ENCODE results near the gene TTC13.
A peak's percentile ranks its signal among the peaks of the same experiment; 100 is the strongest.

The TTC13 gene

GRCh38 chr1:230919207-230919606, 59.5 kb downstream of the TTC13 start:
- Mint-ChIP-seq H3K9me3 (no peaks in the 10 kb centered on the region), H3K27ac (no peak overlapping the region), H3K4me1 (ENCODE audit: low read depth) (no peaks in the 10 kb centered on the region), H3K4me3 (no peak overlapping the region), H3K27me3 (ENCODE audit: low read depth) (no peaks in the 10 kb centered on the region), H3K36me3 (ENCODE audit: low read depth) (peaks cover 38% of the 10 kb centered on the region)
- DNase-seq (ENCODE audit: low spot score), result no peak

GRCh38 chr1:230917284-230918135, 61.2 kb downstream of the TTC13 start:
- Mint-ChIP-seq H3K4me3 (no peak overlapping the region), H3K27ac (no peak overlapping the region), H3K4me1 (ENCODE audit: low read depth) (no peaks in the 10 kb centered on the region), H3K27me3 (ENCODE audit: low read depth) (no peaks in the 10 kb centered on the region), H3K36me3 (ENCODE audit: low read depth) (peaks cover 37% of the 10 kb centered on the region), H3K9me3 (no peaks in the 10 kb centered on the region)
- DNase-seq (ENCODE audit: low spot score), result peak; percentile 54

GRCh38 chr1:230916587-230917283, 61.9 kb downstream of the TTC13 start:
- Mint-ChIP-seq H3K4me3 (no peak overlapping the region), H3K4me1 (ENCODE audit: low read depth) (no peaks in the 10 kb centered on the region)

GRCh38 chr1:230915078-230915477, 63.6 kb downstream of the TTC13 start:
- peaks cover 37% of the 10 kb centered on the region for H3K36me3 Mint-ChIP-seq (ENCODE audit: low read depth)
- no peaks in the 10 kb centered on the region for H3K27me3 Mint-ChIP-seq (ENCODE audit: low read depth)
- H3K27ac Mint-ChIP-seq, result no peak overlapping the region
- H3K4me1 Mint-ChIP-seq (ENCODE audit: low read depth), result no peaks in the 10 kb centered on the region
- no peak overlapping the region for H3K4me3 Mint-ChIP-seq
- H3K9me3 Mint-ChIP-seq, result no peaks in the 10 kb centered on the region
- DNase-seq (ENCODE audit: low spot score), result no peak

More at GRCh38 chr1:230916587-230917283, 61.9 kb downstream of the TTC13 start:
- Mint-ChIP-seq H3K27ac (no peak overlapping the region), H3K9me3 (no peaks in the 10 kb centered on the region), H3K27me3 (ENCODE audit: low read depth) (no peaks in the 10 kb centered on the region), H3K36me3 (ENCODE audit: low read depth) (peaks cover 32% of the 10 kb centered on the region)
- no peak for DNase-seq (ENCODE audit: low spot score)

- peaks cover 30% of the 10 kb centered on the region for H3K36me3 Mint-ChIP-seq (ENCODE audit: low read depth)
- H3K9me3 Mint-ChIP-seq, result no peaks in the 10 kb centered on the region
- DNase-seq (ENCODE audit: low spot score), result no peak
- no peak overlapping the region for H3K4me3 Mint-ChIP-seq
- H3K4me1 Mint-ChIP-seq (ENCODE audit: low read depth), result no peaks in the 10 kb centered on the region
- H3K27me3 Mint-ChIP-seq (ENCODE audit: low read depth), result no peaks in the 10 kb centered on the region
- H3K27ac Mint-ChIP-seq, result no peak overlapping the region
These were observed 65.2 kb downstream of the TTC13 start for GRCh38 chr1:230913496-230913895.

GRCh38 chr1:230910755-230911117, 67.9 kb downstream of the TTC13 start:
- H3K4me3 Mint-ChIP-seq, result no peak overlapping the region
- peaks cover 4% of the 10 kb centered on the region for H3K4me1 Mint-ChIP-seq (ENCODE audit: low read depth)
- no peaks in the 10 kb centered on the region for H3K27me3 Mint-ChIP-seq (ENCODE audit: low read depth)
- H3K36me3 Mint-ChIP-seq (ENCODE audit: low read depth), result peaks cover 45% of the 10 kb centered on the region
- DNase-seq (ENCODE audit: low spot score), result no peak
- H3K9me3 Mint-ChIP-seq, result no peaks in the 10 kb centered on the region
- H3K27ac Mint-ChIP-seq, result no peak overlapping the region

GRCh38 chr1:230909974-230910754, 68.5 kb downstream of the TTC13 start:
- Mint-ChIP-seq H3K9me3 (no peaks in the 10 kb centered on the region), H3K27ac (no peak overlapping the region), H3K4me1 (ENCODE audit: low read depth) (peaks cover 4% of the 10 kb centered on the region), H3K4me3 (no peak overlapping the region), H3K36me3 (ENCODE audit: low read depth) (peaks cover 44% of the 10 kb centered on the region), H3K27me3 (ENCODE audit: low read depth) (no peaks in the 10 kb centered on the region)
- DNase-seq (ENCODE audit: low spot score), result no peak

GRCh38 chr1:230907472-230908205, 71.0 kb downstream of the TTC13 start:
- Mint-ChIP-seq H3K36me3 (ENCODE audit: low read depth) (peaks cover 37% of the 10 kb centered on the region), H3K27ac (no peak overlapping the region)

GRCh38 chr1:230906226-230906625, 72.4 kb downstream of the TTC13 start:
- Mint-ChIP-seq H3K4me3 (no peak overlapping the region), H3K4me1 (ENCODE audit: low read depth) (peaks cover 4% of the 10 kb centered on the region), H3K27me3 (ENCODE audit: low read depth) (no peaks in the 10 kb centered on the region), H3K27ac (peak overlapping the region; percentile 8), H3K9me3 (no peaks in the 10 kb centered on the region), H3K36me3 (ENCODE audit: low read depth) (peaks cover 35% of the 10 kb centered on the region)
- no peak for DNase-seq (ENCODE audit: low spot score)

More at GRCh38 chr1:230907472-230908205, 71.0 kb downstream of the TTC13 start:
- Mint-ChIP-seq H3K4me3 (no peak overlapping the region), H3K27me3 (ENCODE audit: low read depth) (no peaks in the 10 kb centered on the region), H3K9me3 (no peaks in the 10 kb centered on the region), H3K4me1 (ENCODE audit: low read depth) (peaks cover 4% of the 10 kb centered on the region)
- no peak for DNase-seq (ENCODE audit: low spot score)

GRCh38 chr1:230905733-230906132, 72.9 kb downstream of the TTC13 start:
- Mint-ChIP-seq H3K4me1 (ENCODE audit: low read depth) (peaks cover 4% of the 10 kb centered on the region), H3K9me3 (no peaks in the 10 kb centered on the region), H3K36me3 (ENCODE audit: low read depth) (peaks cover 32% of the 10 kb centered on the region), H3K27ac (peak overlapping the region; percentile 26), H3K4me3 (no peak overlapping the region), H3K27me3 (ENCODE audit: low read depth) (no peaks in the 10 kb centered on the region)
- no peak for DNase-seq (ENCODE audit: low spot score)

GRCh38 chr1:230902349-230902923, 76.2 kb downstream of the TTC13 start:
- Mint-ChIP-seq H3K27ac (no peak overlapping the region), H3K36me3 (ENCODE audit: low read depth) (peaks cover 20% of the 10 kb centered on the region), H3K4me1 (ENCODE audit: low read depth) (peaks cover 4% of the 10 kb centered on the region), H3K4me3 (no peak overlapping the region), H3K9me3 (no peaks in the 10 kb centered on the region), H3K27me3 (ENCODE audit: low read depth) (no peaks in the 10 kb centered on the region)
- DNase-seq (ENCODE audit: low spot score), result no peak

- H3K27me3 Mint-ChIP-seq (ENCODE audit: low read depth), result no peaks in the 10 kb centered on the region
- H3K9me3 Mint-ChIP-seq, result no peaks in the 10 kb centered on the region
- no peak overlapping the region for H3K4me3 Mint-ChIP-seq
- DNase-seq (ENCODE audit: low spot score), result no peak
- H3K27ac Mint-ChIP-seq, result no peak overlapping the region
- peaks cover 4% of the 10 kb centered on the region for H3K4me1 Mint-ChIP-seq (ENCODE audit: low read depth)
- peaks cover 15% of the 10 kb centered on the region for H3K36me3 Mint-ChIP-seq (ENCODE audit: low read depth)
These were observed 77.0 kb downstream of the TTC13 start for GRCh38 chr1:230901671-230902070.

GRCh38 chr1:230900984-230901383, 77.7 kb downstream of the TTC13 start:
- no peaks in the 10 kb centered on the region for H3K27me3 Mint-ChIP-seq (ENCODE audit: low read depth)
- H3K4me1 Mint-ChIP-seq (ENCODE audit: low read depth), result peaks cover 3% of the 10 kb centered on the region
- H3K27ac Mint-ChIP-seq, result no peak overlapping the region
- H3K36me3 Mint-ChIP-seq (ENCODE audit: low read depth), result peaks cover 10% of the 10 kb centered on the region
- H3K9me3 Mint-ChIP-seq, result no peaks in the 10 kb centered on the region
- no peak overlapping the region for H3K4me3 Mint-ChIP-seq
- DNase-seq (ENCODE audit: low spot score), result no peak
